ENCODE results near the gene SERPINB1.
"Not testable (repeated sequence)": the region's sequence is repeated elsewhere in the genome, so short reads cannot be mapped to it uniquely, and the experiment has no call there.

Gene SERPINB1

GRCh38 chr6:2859185-2859700 is 17.6 kb upstream of the SERPINB1 start:
- in situ Hi-C loops (cut with MboI; ENCODE audit: low pct_unique_long_range_greater_than_20kb, low sequenced_read_pairs, unreplicated experiment) = loop anchor here (5.0 kb wide), 1 partner anchor 48 kb away; no protein-coding TSS in a partner anchor
- no peak for TF ChIP-seq CTCF (IDR thresholded peaks at IDR 0.05; ENCODE audit: extremely low read depth, insufficient read depth, missing control alignments)
- peak; percentile 33 for DNase-seq (ENCODE audit: low spot score)

- in situ Hi-C loops (cut with MboI; ENCODE audit: low pct_unique_long_range_greater_than_20kb, low sequenced_read_pairs, unreplicated experiment) = loop anchor here (5.0 kb wide), 1 partner anchor 50 kb away; no protein-coding TSS in a partner anchor
- TF ChIP-seq CTCF (IDR thresholded peaks at IDR 0.05; ENCODE audit: extremely low read depth, insufficient read depth, missing control alignments) = no peak
- DNase-seq (ENCODE audit: low spot score) = peak; percentile 77
Observed at GRCh38 chr6:2857580-2858337, 16.1 kb upstream of the SERPINB1 start.

- DNase-seq (ENCODE audit: low spot score) = no peak
- TF ChIP-seq CTCF (IDR thresholded peaks at IDR 0.05; ENCODE audit: extremely low read depth, insufficient read depth, missing control alignments) = no peak
- in situ Hi-C loops (cut with MboI; ENCODE audit: low pct_unique_long_range_greater_than_20kb, low sequenced_read_pairs, unreplicated experiment) = loop anchor here (5.0 kb wide), 1 partner anchor 50 kb away; no protein-coding TSS in a partner anchor
Observed at GRCh38 chr6:2857185-2857579, 15.5 kb upstream of the SERPINB1 start.

- TF ChIP-seq CTCF (IDR thresholded peaks at IDR 0.05; ENCODE audit: extremely low read depth, insufficient read depth, missing control alignments) = no peak
- DNase-seq (ENCODE audit: low spot score) = no peak
- in situ Hi-C loops (cut with MboI; ENCODE audit: low pct_unique_long_range_greater_than_20kb, low sequenced_read_pairs, unreplicated experiment) = loop anchor here (5.0 kb wide), 1 partner anchor 52 kb away; no protein-coding TSS in a partner anchor
Observed at GRCh38 chr6:2855061-2855519, 13.4 kb upstream of the SERPINB1 start.

- DNase-seq (ENCODE audit: low spot score) = no peak
- in situ Hi-C loops (cut with MboI; ENCODE audit: low pct_unique_long_range_greater_than_20kb, low sequenced_read_pairs, unreplicated experiment) = no loop called here
- no peak for TF ChIP-seq CTCF (IDR thresholded peaks at IDR 0.05; ENCODE audit: extremely low read depth, insufficient read depth, missing control alignments)
Observed at GRCh38 chr6:2854396-2854982, 12.8 kb upstream of the SERPINB1 start.

GRCh38 chr6:2853769-2854395 is 12.2 kb upstream of the SERPINB1 start:
- no peak for TF ChIP-seq CTCF (IDR thresholded peaks at IDR 0.05; ENCODE audit: extremely low read depth, insufficient read depth, missing control alignments)
- in situ Hi-C loops (cut with MboI; ENCODE audit: low pct_unique_long_range_greater_than_20kb, low sequenced_read_pairs, unreplicated experiment) = no loop called here
- DNase-seq (ENCODE audit: low spot score) = peak; percentile 59

- in situ Hi-C loops (cut with MboI; ENCODE audit: low pct_unique_long_range_greater_than_20kb, low sequenced_read_pairs, unreplicated experiment); DNase-seq (ENCODE audit: low spot score): not testable (repeated sequence)
Observed at GRCh38 chr6:2853378-2853768, 11.7 kb upstream of the SERPINB1 start.

Measured in GM13977 (cell line).